ENCODE data around the gene STK25.

GRCh38 chr2:241482126-241482955 is 26.0 kb downstream of the STK25 start:
- TF ChIP-seq, protein P1, sequence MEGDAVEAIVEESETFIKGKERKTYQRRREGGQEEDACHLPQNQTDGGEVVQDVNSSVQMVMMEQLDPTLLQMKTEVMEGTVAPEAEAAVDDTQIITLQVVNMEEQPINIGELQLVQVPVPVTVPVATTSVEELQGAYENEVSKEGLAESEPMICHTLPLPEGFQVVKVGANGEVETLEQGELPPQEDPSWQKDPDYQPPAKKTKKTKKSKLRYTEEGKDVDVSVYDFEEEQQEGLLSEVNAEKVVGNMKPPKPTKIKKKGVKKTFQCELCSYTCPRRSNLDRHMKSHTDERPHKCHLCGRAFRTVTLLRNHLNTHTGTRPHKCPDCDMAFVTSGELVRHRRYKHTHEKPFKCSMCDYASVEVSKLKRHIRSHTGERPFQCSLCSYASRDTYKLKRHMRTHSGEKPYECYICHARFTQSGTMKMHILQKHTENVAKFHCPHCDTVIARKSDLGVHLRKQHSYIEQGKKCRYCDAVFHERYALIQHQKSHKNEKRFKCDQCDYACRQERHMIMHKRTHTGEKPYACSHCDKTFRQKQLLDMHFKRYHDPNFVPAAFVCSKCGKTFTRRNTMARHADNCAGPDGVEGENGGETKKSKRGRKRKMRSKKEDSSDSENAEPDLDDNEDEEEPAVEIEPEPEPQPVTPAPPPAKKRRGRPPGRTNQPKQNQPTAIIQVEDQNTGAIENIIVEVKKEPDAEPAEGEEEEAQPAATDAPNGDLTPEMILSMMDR (IDR thresholded peaks at IDR 0.05) = no peak
- no peak for TF ChIP-seq POLR2A (IDR thresholded peaks at IDR 0.05)
- no peak for TF ChIP-seq EP300 (IDR thresholded peaks at IDR 0.05)

Data from ovary (tissue), 3 donors.